K562 (cell line): ENCODE data around the gene PDE4D. TPM values are rescaled to one million over a fixed set of nuclear protein-coding genes. Genes with fewer than 3 reads are reported as not detected.

Source experiments
- ATAC-seq: fragments of 200-7000 bp; cut with Tn5 transposase; 3 replicates; pipeline ENCODE4 v1.9.1; 2020; ENCODE audit warnings: moderate library complexity
- BruUV-seq: library from RNA; stranded (reverse); fragments of 400-500 nt; replicated peaks from 2 replicates; lab custom pipeline; 2021; lab: Mats Ljungman, UMichigan
- CTCF ChIA-PET: fragments of 300-600 bp; formaldehyde crosslinking; extraction: SDS; loops from one replicate; lab custom pipeline; 2021; ENCODE audit warnings: low intra/inter-chr PET ratio; lab: Yijun Ruan, JAX
- POLR2A ChIA-PET: fragments of 300-600, 350-650 bp; sonication (Branson Sonifier 250); formaldehyde crosslinking; extraction: SDS; loops from one replicate; lab custom pipeline; 2021; ENCODE audit warnings: antibody characterized with exemption, inconsistent platforms; lab: Yijun Ruan, JAX
- DNase-seq, 4 experiments: peaks; one replicate each; pipeline versions ENCODE4 v3.0.0 to v3.0.0-alpha.2; 2011 to 2018; ENCODE audit warnings: low spot score in 3 of 4, mixed read lengths in 3 of 4; ENCODE audit errors: extremely low read depth in 1 of 4
- FAIRE-seq: peaks from 2 replicates; lab custom pipeline; 2011; peaks lifted over from hg19 to GRCh38; lab: Jason Lieb, UNC
- H2AFZ ChIP-seq: 2 replicates; pipeline ENCODE4 v1.6.0; 2011; ENCODE audit warnings: low read depth, low read length, control low read depth, inconsistent platforms
- H3K27ac ChIP-seq: fragments of 200-600 bp; 3 replicates; pipeline ENCODE4 v1.8.0; 2011; ENCODE audit warnings: low read depth, mild to moderate bottlenecking, control low read depth, inconsistent platforms, low read length, moderate library complexity, mixed read lengths; ENCODE audit errors: extremely low read depth
- H3K27me3 ChIP-seq, 2 experiments: fragments of 300-600 bp in 1 of 2; 2 replicates in 1 of 2; 3 replicates in 1 of 2; pipeline versions ENCODE4 v1.6.0 to v1.8.0; 2011; ENCODE audit warnings: inconsistent platforms in 2 of 2, low read length in 2 of 2, mild to moderate bottlenecking in 1 of 2, mixed read lengths in 1 of 2, moderate library complexity in 1 of 2; ENCODE audit not compliant: control insufficient read depth in 2 of 2, insufficient read depth in 2 of 2
- H3K36me3 ChIP-seq: fragments of 300-600 bp; 3 replicates; pipeline ENCODE4 v1.8.0; 2011; ENCODE audit warnings: mild to moderate bottlenecking, low read length, inconsistent platforms; ENCODE audit not compliant: control insufficient read depth, insufficient read depth
- H3K4me1 ChIP-seq, 2 experiments: fragments of 200-600 bp in 1 of 2; replicated peaks in 1 of 2; 2 replicates in 1 of 2; 3 replicates in 1 of 2; pipeline versions ENCODE4 v1.5.1 to v1.8.0; 2011; ENCODE audit warnings: inconsistent platforms in 2 of 2, low read length in 2 of 2, mild to moderate bottlenecking in 1 of 2, mixed read lengths in 1 of 2, moderate library complexity in 1 of 2; ENCODE audit not compliant: control insufficient read depth in 2 of 2, insufficient read depth in 2 of 2
- H3K4me2 ChIP-seq: 2 replicates; pipeline ENCODE4 v1.6.1; 2011; ENCODE audit warnings: low read length, control low read depth, inconsistent platforms, mixed read lengths; ENCODE audit not compliant: insufficient read depth
- H3K4me3 ChIP-seq: fragments of 200-600 bp; sonication (generic), shearing (Covaris generic); 2 replicates; pipeline ENCODE4 v1.5.1; 2016; ENCODE audit warnings: control low read depth, inconsistent platforms
- H3K79me2 ChIP-seq: fragments of 200-600 bp; 3 replicates; pipeline ENCODE4 v1.8.0; 2011; ENCODE audit warnings: low read length, inconsistent platforms; ENCODE audit not compliant: control insufficient read depth, insufficient read depth
- H3K9ac ChIP-seq, 2 experiments: 2 replicates each; pipeline versions ENCODE4 v1.6.0 to v1.6.1; 2011; ENCODE audit warnings: low read depth in 2 of 2, low read length in 2 of 2, control low read depth in 1 of 2, inconsistent platforms in 1 of 2, mild to moderate bottlenecking in 1 of 2, mixed read lengths in 1 of 2; ENCODE audit not compliant: insufficient read depth in 1 of 2
- H3K9me1 ChIP-seq: one replicate; pipeline ENCODE4 v1.6.0; 2011; ENCODE audit warnings: inconsistent platforms, mild to moderate bottlenecking, low read length, moderate library complexity; ENCODE audit not compliant: control insufficient read depth, insufficient read depth
- H3K9me3 ChIP-seq: replicated peaks from 2 replicates; pipeline ENCODE4 v1.5.1; 2011; ENCODE audit warnings: low read depth, low read length, inconsistent platforms; ENCODE audit not compliant: control insufficient read depth, insufficient read depth
- H4K20me1 ChIP-seq: replicated peaks from 2 replicates; pipeline ENCODE4 v1.6.1; 2011; ENCODE audit warnings: low read length, inconsistent platforms, mixed read lengths; ENCODE audit not compliant: control insufficient read depth, insufficient read depth
- MCM7 ChIP-seq, 2 experiments: fragments of 450-650 bp; IDR thresholded peaks; 2 replicates each; pipeline ENCODE4 v1.6.1; 2016 to 2018
- NFXL1 ChIP-seq: fragments of 450-650 bp; formaldehyde crosslinking; IDR thresholded peaks from 2 replicates; pipeline ENCODE4 v1.4.0; 2021; ENCODE audit warnings: mild to moderate bottlenecking
- REST ChIP-seq, 2 experiments: fragments of 450-650 bp; formaldehyde crosslinking in 1 of 2; IDR thresholded peaks; 2 replicates each; pipeline versions ENCODE4 v1.4.0 to v1.6.1; 2014 to 2020; ENCODE audit warnings: mild to moderate bottlenecking in 2 of 2, borderline replicate concordance in 1 of 2, low read depth in 1 of 2
- SMARCC2 ChIP-seq: fragments of 450-650 bp; IDR thresholded peaks from 2 replicates; pipeline ENCODE4 v1.6.1; 2017; ENCODE audit warnings: antibody characterized with exemption, moderate library complexity, mild to moderate bottlenecking, low read depth
- TCFL5 ChIP-seq: fragments of 250-450 bp; sonication (Bioruptor Pico); conservative IDR thresholded peaks from 2 replicates; pipeline ENCODE4 v1.6.1; 2021; ENCODE audit warnings: mild to moderate bottlenecking, moderate library complexity, matching md5 sums
- WGBS: fragments of 100-300 bp; shearing (Covaris generic); methylation state at CpG from one replicate; pipeline ENCODE4 v1.1.6; 2016; ENCODE audit warnings: low coverage, mixed read lengths; ENCODE audit not compliant: insufficient coverage; ENCODE audit errors: missing lambda C conversion rate; 5-methylcytosine and 5-hydroxymethylcytosine counted together
- in situ Hi-C: fragments of 300-500 bp; cut with MboI; formaldehyde crosslinking; loops from 4 replicates; pipeline ENCODE4 v1.15.0; 2018; ENCODE audit warnings: inconsistent platforms, mixed read lengths
- intact Hi-C: fragments of 100-400 bp; cut with micrococcal nuclease; formaldehyde crosslinking; loops from 2 replicates; pipeline ENCODE4 v1.14.2; 2022
- polyA plus RNA-seq, 8 experiments: library from polyadenylated mRNA; depleted of rRNA in 4 of 8; stranded (reverse) in 5 of 8; unstranded in 3 of 8; fragments of >200 nt; fragmentation: Nextera tagmentation in 2 of 8; fragmentation: Illumina TruSeq in 1 of 8; extraction: Ambion mirVana in 2 of 8; extraction: Trizol in 1 of 8; gene quantifications; 2 replicates each; pipeline versions ENCODE4 v1.2.1 to v1.2.3, GENCODE V29; 2011 to 2014; ENCODE audit warnings: inconsistent platforms in 1 of 8, missing spikeins in 1 of 8
- total RNA-seq, 7 experiments: library from RNA; depleted of rRNA in 6 of 7; stranded (reverse); fragments of >200 nt in 6 of 7; fragmentation: Illumina TruSeq in 2 of 7; extraction: Trizol in 2 of 7; gene quantifications; 2 replicates each; pipeline versions ENCODE4 v1.2.1 to v1.2.3, GENCODE V29; 2011 to 2021; ENCODE audit warnings: low replicate concordance in 1 of 7

Gene PDE4D
- total and polyA plus RNA-seq, 9 of the 15 experiments (the other 6 are each of a cell fraction or from before 2014, with no cell fraction given): 0.04 to 0.46 (median 0.13) TPM

- no peaks in the 10 kb centered on the region for H3K9me1 ChIP-seq
- POLR2A ChIA-PET: no interaction called here
- H3K27ac ChIP-seq: no peak overlapping the region
- FAIRE-seq (no peak), ATAC-seq (no peak), DNase-seq (no peak)
- H3K4me2 ChIP-seq: no peak overlapping the region
- no peaks in the 10 kb centered on the region for H4K20me1 ChIP-seq
- H3K4me1 ChIP-seq: no peaks in the 10 kb centered on the region
- H3K9me3 ChIP-seq: no peaks in the 10 kb centered on the region
- WGBS: 28% methylated on average over 2 of the region's 2 CpGs
- no peaks in the 10 kb centered on the region for H3K36me3 ChIP-seq
- CTCF ChIA-PET: no interaction called here
- H3K79me2 ChIP-seq: no peaks in the 10 kb centered on the region
- no peak overlapping the region for H2AFZ ChIP-seq
- H3K4me3 ChIP-seq: no peak overlapping the region
- no peak for TF ChIP-seq REST (IDR thresholded peaks at IDR 0.05; ENCODE audit: borderline replicate concordance)
- no peak for TF ChIP-seq REST (CRISPR knock-in tag; IDR thresholded peaks at IDR 0.05; ENCODE audit: low read depth)
- no peak for TF ChIP-seq NFXL1 (CRISPR knock-in tag)
- TF ChIP-seq SMARCC2: no peak
- no peak for TF ChIP-seq MCM7 (IDR thresholded peaks at IDR 0.05)
- TF ChIP-seq TCFL5 (CRISPR knock-in tag): no peak
- H3K9ac ChIP-seq: no peak overlapping the region
- in situ Hi-C loops: no loop called here
- BruUV-seq: no TSS peak
- H3K27me3 ChIP-seq: no peaks in the 10 kb centered on the region
- intact Hi-C loops: no loop called here
Observed at GRCh38 chr5:58988938-58989337, 904.6 kb downstream of the PDE4D start.
